Endothelial cell (in vitro differentiated cells): Measurements from ENCODE around the gene SPIRE1. TPM values are rescaled to one million over a fixed set of nuclear protein-coding genes. Genes with fewer than 3 reads are reported as not detected.
"Not testable (repeated sequence)": the region's sequence is repeated elsewhere in the genome, so short reads cannot be mapped to it uniquely, and the experiment has no call there.

Source experiments
- DNase-seq: peaks from one replicate; pipeline ENCODE4 v3.0.0; 2021; ENCODE audit warnings: low spot score
- H3K27ac Mint-ChIP-seq: one replicate; pipeline ENCODE4 v1.8.0; 2021; ENCODE audit warnings: mixed read lengths, inconsistent platforms; ENCODE audit not compliant: unreplicated experiment
- H3K27me3 Mint-ChIP-seq: one replicate; pipeline ENCODE4 v1.8.0; 2021; ENCODE audit warnings: mild to moderate bottlenecking, moderate library complexity, mixed read lengths, inconsistent platforms; ENCODE audit not compliant: unreplicated experiment
- H3K36me3 Mint-ChIP-seq: one replicate; pipeline ENCODE4 v1.8.0; 2021; ENCODE audit warnings: mild to moderate bottlenecking, low read depth, mixed read lengths, inconsistent platforms; ENCODE audit not compliant: unreplicated experiment
- H3K4me1 Mint-ChIP-seq: one replicate; pipeline ENCODE4 v1.8.0; 2021; ENCODE audit warnings: mild to moderate bottlenecking, mixed read lengths, inconsistent platforms; ENCODE audit not compliant: unreplicated experiment
- H3K4me3 Mint-ChIP-seq: one replicate; pipeline ENCODE4 v1.8.0; 2021; ENCODE audit warnings: mild to moderate bottlenecking, mixed read lengths, inconsistent platforms; ENCODE audit not compliant: unreplicated experiment
- H3K9me3 Mint-ChIP-seq: one replicate; pipeline ENCODE4 v1.8.0; 2021; ENCODE audit warnings: mixed read lengths, inconsistent platforms; ENCODE audit not compliant: unreplicated experiment
- CTCF ChIP-seq: fragments of 200-600 bp; sonication (generic); IDR thresholded peaks from one replicate; pipeline ENCODE4 v1.5.0; 2021; ENCODE audit warnings: antibody characterized with exemption; ENCODE audit not compliant: unreplicated experiment
- total RNA-seq: library from RNA; stranded (reverse); fragmentation: NEBNext Ultra II Directional; extraction: Animal tissue kit (Norgen Biotek cat#: 25700); gene quantifications from one replicate; pipeline ENCODE4 v1.2.1, GENCODE V29; 2021; ENCODE audit not compliant: unreplicated experiment

The SPIRE1 gene
- total RNA-seq, 1 donor from 2014 or later: 31.3 TPM

- Mint-ChIP-seq H3K27me3 (no peaks in the 10 kb centered on the region), H3K36me3 (no peaks in the 10 kb centered on the region), H3K4me1 (peaks cover 22% of the 10 kb centered on the region), H3K9me3 (no peaks in the 10 kb centered on the region), H3K27ac (no peak overlapping the region), H3K4me3 (no peak overlapping the region)
- TF ChIP-seq CTCF: no peak
- DNase-seq: no peak
Measured at GRCh38 chr18:12651651-12652050, 6.3 kb downstream of the SPIRE1 start.

DNA sequence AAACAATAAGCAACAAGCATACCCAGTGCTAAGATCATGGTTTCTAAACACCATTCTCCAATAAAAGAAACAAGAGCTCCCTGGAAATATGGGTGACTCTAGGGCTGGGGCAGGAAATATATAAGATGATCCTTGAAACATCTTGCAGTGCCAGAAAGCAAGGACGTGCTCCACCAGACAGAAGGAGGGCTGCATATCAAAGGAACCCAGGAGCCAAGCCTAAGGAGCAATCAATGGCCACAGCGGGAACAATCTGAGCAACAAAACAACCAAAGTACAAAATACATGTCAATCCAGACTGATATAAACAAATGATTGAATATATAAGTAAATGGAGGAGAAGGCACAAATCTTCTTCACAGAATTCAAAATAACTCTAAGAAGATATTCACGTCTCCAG lies 10.1 kb downstream of the SPIRE1 start:
- no peaks in the 10 kb centered on the region for H3K36me3 Mint-ChIP-seq
- no peaks in the 10 kb centered on the region for H3K9me3 Mint-ChIP-seq
- no peak overlapping the region for H3K27ac Mint-ChIP-seq
- TF ChIP-seq CTCF: no peak
- H3K4me3 Mint-ChIP-seq: no peak overlapping the region
- H3K27me3 Mint-ChIP-seq: no peaks in the 10 kb centered on the region
- DNase-seq: no peak
- peaks cover 14% of the 10 kb centered on the region for H3K4me1 Mint-ChIP-seq

- Mint-ChIP-seq H3K36me3 (no peaks in the 10 kb centered on the region), H3K27me3 (no peaks in the 10 kb centered on the region), H3K27ac (no peak overlapping the region), H3K4me1 (peaks cover 13% of the 10 kb centered on the region), H3K4me3 (no peak overlapping the region), H3K9me3 (no peaks in the 10 kb centered on the region)
- TF ChIP-seq CTCF: no peak
- no peak for DNase-seq
Measured at GRCh38 chr18:12645751-12646203, 12.1 kb downstream of the SPIRE1 start.

- Mint-ChIP-seq H3K27ac (no peak overlapping the region), H3K9me3 (no peaks in the 10 kb centered on the region), H3K4me3 (no peak overlapping the region)
Measured at GRCh38 chr18:12645254-12645653, 12.7 kb downstream of the SPIRE1 start.

GRCh38 chr18:12643756-12644155 lies 14.2 kb downstream of the SPIRE1 start:
- not testable (repeated sequence) for H3K36me3 Mint-ChIP-seq, H3K27ac Mint-ChIP-seq, DNase-seq

More at GRCh38 chr18:12645254-12645653, 12.7 kb downstream of the SPIRE1 start:
- DNase-seq: no peak
- Mint-ChIP-seq H3K27me3 (no peaks in the 10 kb centered on the region), H3K4me1 (peaks cover 18% of the 10 kb centered on the region), H3K36me3 (no peaks in the 10 kb centered on the region)
- no peak for TF ChIP-seq CTCF

GRCh38 chr18:12640881-12641200 lies 17.1 kb downstream of the SPIRE1 start:
- peaks cover 5% of the 10 kb centered on the region for H3K36me3 Mint-ChIP-seq
- DNase-seq: no peak
- H3K4me1 Mint-ChIP-seq: peaks cover 27% of the 10 kb centered on the region
- H3K27me3 Mint-ChIP-seq: peaks cover 2% of the 10 kb centered on the region
- no peaks in the 10 kb centered on the region for H3K9me3 Mint-ChIP-seq
- peak overlapping the region; percentile 17 for H3K4me3 Mint-ChIP-seq
- no peak for TF ChIP-seq CTCF
- no peak overlapping the region for H3K27ac Mint-ChIP-seq

More at GRCh38 chr18:12643756-12644155, 14.2 kb downstream of the SPIRE1 start:
- H3K4me1 Mint-ChIP-seq: peaks cover 20% of the 10 kb centered on the region
- not testable (repeated sequence) for H3K9me3 Mint-ChIP-seq, H3K4me3 Mint-ChIP-seq, H3K27me3 Mint-ChIP-seq
